Activated B cell treated with CpG ODN at 0.5 μM for 24 hours (primary cell): ENCODE results near the gene IL15RA. TPM values are rescaled to one million over a fixed set of nuclear protein-coding genes. Genes with fewer than 3 reads are reported as not detected.

Experiments
- ATAC-seq: fragments of 200-7000 bp; cut with Tn5 transposase; one replicate; pipeline ENCODE4 v1.10.0; 2021; ENCODE audit warnings: low read depth, mild to moderate bottlenecking, moderate library complexity
- CTCF ChIA-PET: fragments of 350-600 bp; sonication (Branson Sonifier 250); formaldehyde crosslinking; loops from one replicate; lab custom pipeline; 2021; ENCODE audit warnings: antibody characterized with exemption; lab: Charles Lee
- POLR2A ChIA-PET: fragments of 350-600 bp; sonication (Branson Sonifier 250); formaldehyde crosslinking; loops from one replicate; lab custom pipeline; 2021; ENCODE audit warnings: antibody characterized with exemption; lab: Charles Lee
- DNase-seq: peaks from one replicate; pipeline ENCODE4 v3.0.0; 2022
- H3K27ac Mint-ChIP-seq: one replicate; pipeline ENCODE4 v1.8.0; 2020; ENCODE audit warnings: mixed read lengths
- H3K27me3 Mint-ChIP-seq: one replicate; pipeline ENCODE4 v1.8.0; 2021; ENCODE audit warnings: mixed read lengths
- H3K36me3 Mint-ChIP-seq: one replicate; pipeline ENCODE4 v1.8.0; 2021; ENCODE audit warnings: low read depth, mixed read lengths
- H3K4me1 Mint-ChIP-seq: one replicate; pipeline ENCODE4 v1.8.0; 2021; ENCODE audit warnings: mixed read lengths
- H3K4me3 Mint-ChIP-seq: one replicate; pipeline ENCODE4 v1.8.0; 2020; ENCODE audit warnings: mild to moderate bottlenecking, mixed read lengths
- H3K9me3 Mint-ChIP-seq: one replicate; pipeline ENCODE4 v1.8.0; 2020; ENCODE audit warnings: mixed read lengths
- CTCF ChIP-seq: fragments of 200-600 bp; IDR thresholded peaks from one replicate; pipeline ENCODE4 v1.8.0; 2022; ENCODE audit warnings: antibody characterized with exemption, mild to moderate bottlenecking
- intact Hi-C: fragments of 100-400 bp; cut with micrococcal nuclease; formaldehyde crosslinking; loops from one replicate; pipeline ENCODE4 v1.15.1; 2024
- total RNA-seq: library from RNA; stranded (reverse); gene quantifications from 2 replicates; pipeline ENCODE4 v1.2.3, GENCODE V29; 2022

The IL15RA gene
- total RNA-seq, 1 donor from 2014 or later = 19.1 TPM

- Mint-ChIP-seq H3K27me3 (no peaks in the 10 kb centered on the region), H3K27ac (no peak overlapping the region), H3K4me3 (no peak overlapping the region), H3K4me1 (peaks cover 3% of the 10 kb centered on the region), H3K9me3 (no peaks in the 10 kb centered on the region), H3K36me3 (peaks cover 91% of the 10 kb centered on the region)
- no peak for DNase-seq
- POLR2A ChIA-PET = no interaction called here
- no peak for ATAC-seq
- no peak for TF ChIP-seq CTCF
- intact Hi-C loops = no loop called here
- CTCF ChIA-PET = no interaction called here
Observed at GRCh38 chr10:6022660-6023059, 45.3 kb upstream of the IL15RA start.

- H3K9me3 Mint-ChIP-seq = no peaks in the 10 kb centered on the region
- H3K36me3 Mint-ChIP-seq = peaks cover 96% of the 10 kb centered on the region
- no peak for DNase-seq
- POLR2A ChIA-PET = no interaction called here
- CTCF ChIA-PET = no interaction called here
- TF ChIP-seq CTCF = no peak
- no peaks in the 10 kb centered on the region for H3K4me1 Mint-ChIP-seq
- intact Hi-C loops = no loop called here
- no peak for ATAC-seq
- H3K27me3 Mint-ChIP-seq = no peaks in the 10 kb centered on the region
- no peak overlapping the region for H3K27ac Mint-ChIP-seq
- no peak overlapping the region for H3K4me3 Mint-ChIP-seq
Observed at GRCh38 chr10:6020826-6021225, 43.5 kb upstream of the IL15RA start.

- CTCF ChIA-PET = interaction anchor here (1.6 kb wide), 1 partner anchor 67 kb away, joined by 4 read pairs; no protein-coding TSS in a partner anchor
- peaks cover 95% of the 10 kb centered on the region for H3K36me3 Mint-ChIP-seq
- DNase-seq = no peak
Observed at GRCh38 chr10:6019796-6020195, 42.5 kb upstream of the IL15RA start.

GRCh38 chr10:6019010-6019782, 41.9 kb upstream of the IL15RA start:
- ChIA-PET CTCF (interaction anchor here (1.6 kb wide), 1 partner anchor 67 kb away, joined by 4 read pairs; no protein-coding TSS in a partner anchor), POLR2A (no interaction called here)
- intact Hi-C loops = no loop called here
- no peak for TF ChIP-seq CTCF
- H3K9me3 Mint-ChIP-seq = no peaks in the 10 kb centered on the region
- DNase-seq = no peak
- ATAC-seq = no peak
- H3K36me3 Mint-ChIP-seq = peaks cover 95% of the 10 kb centered on the region
- no peaks in the 10 kb centered on the region for H3K27me3 Mint-ChIP-seq
- H3K4me3 Mint-ChIP-seq = no peak overlapping the region
- H3K4me1 Mint-ChIP-seq = peaks cover 8% of the 10 kb centered on the region
- H3K27ac Mint-ChIP-seq = no peak overlapping the region

More at GRCh38 chr10:6019796-6020195, 42.5 kb upstream of the IL15RA start:
- Mint-ChIP-seq H3K27ac (no peak overlapping the region), H3K4me3 (no peak overlapping the region), H3K9me3 (no peaks in the 10 kb centered on the region), H3K27me3 (no peaks in the 10 kb centered on the region), H3K4me1 (peaks cover 2% of the 10 kb centered on the region)
- POLR2A ChIA-PET = interaction anchor here (0.6 kb wide), 1 partner anchor 233 kb away, joined by 4 read pairs; no protein-coding TSS in a partner anchor
- no peak for TF ChIP-seq CTCF
- no peak for ATAC-seq
- intact Hi-C loops = no loop called here

- DNase-seq (no peak), ATAC-seq (no peak)
- Mint-ChIP-seq H3K4me1 (peaks cover 14% of the 10 kb centered on the region), H3K27ac (no peak overlapping the region), H3K27me3 (no peaks in the 10 kb centered on the region), H3K4me3 (no peak overlapping the region), H3K9me3 (no peaks in the 10 kb centered on the region), H3K36me3 (peaks cover 93% of the 10 kb centered on the region)
- TF ChIP-seq CTCF = no peak
- intact Hi-C loops = no loop called here
- ChIA-PET CTCF (interaction anchor here (1.6 kb wide), 1 partner anchor 68 kb away, joined by 4 read pairs; no protein-coding TSS in a partner anchor), POLR2A (no interaction called here)
Observed at GRCh38 chr10:6018422-6018821, 41.1 kb upstream of the IL15RA start.
